Activated CD4-positive, alpha-beta memory T cell treated with anti-CD3 and anti-CD28 coated beads, Interleukin-2, amount 10 ng/mL, durations not matched to agents 7 days and 5 days (primary cell): ENCODE measurements around the gene ABAT. TPM values are rescaled to one million over a fixed set of nuclear protein-coding genes. Genes with fewer than 3 reads are reported as not detected.
"Not testable (repeated sequence)": the region's sequence is repeated elsewhere in the genome, so short reads cannot be mapped to it uniquely, and the experiment has no call there.

Source experiments
- CTCF ChIA-PET: fragments of 350-600 bp; sonication (Branson Sonifier 250); formaldehyde crosslinking; loops from one replicate; lab custom pipeline; 2021; ENCODE audit warnings: antibody characterized with exemption, inconsistent platforms; lab: Charles Lee
- POLR2A ChIA-PET: fragments of 350-600 bp; sonication (Branson Sonifier 250); formaldehyde crosslinking; loops from one replicate; lab custom pipeline; 2021; ENCODE audit warnings: antibody characterized with exemption; lab: Charles Lee
- DNase-seq: peaks from one replicate; pipeline ENCODE4 v3.0.0-alpha.2; 2020
- H3K27ac Mint-ChIP-seq: one replicate; pipeline ENCODE4 v1.8.0; 2021; ENCODE audit warnings: mild to moderate bottlenecking, mixed read lengths
- H3K27me3 Mint-ChIP-seq: one replicate; pipeline ENCODE4 v1.8.0; 2021; ENCODE audit warnings: mixed read lengths
- H3K36me3 Mint-ChIP-seq: one replicate; pipeline ENCODE4 v1.8.0; 2021; ENCODE audit warnings: low read depth, mixed read lengths
- H3K4me1 Mint-ChIP-seq: one replicate; pipeline ENCODE4 v1.8.0; 2021; ENCODE audit warnings: mixed read lengths
- H3K4me3 Mint-ChIP-seq: one replicate; pipeline ENCODE4 v1.8.0; 2021; ENCODE audit warnings: mild to moderate bottlenecking, mixed read lengths
- H3K9me3 Mint-ChIP-seq: one replicate; pipeline ENCODE4 v1.8.0; 2021; ENCODE audit warnings: mixed read lengths
- total RNA-seq, 2 experiments: library from RNA; stranded (reverse); gene quantifications; one replicate each; pipeline ENCODE4 v1.2.3, GENCODE V29; 2021

The ABAT gene
- total RNA-seq, 2 experiments from 2014 or later = 5.5 to 5.9 TPM

- Mint-ChIP-seq H3K27me3 (no peaks in the 10 kb centered on the region), H3K9me3 (no peaks in the 10 kb centered on the region), H3K4me3 (no peak overlapping the region), H3K4me1 (peaks cover 10% of the 10 kb centered on the region), H3K36me3 (peaks cover 3% of the 10 kb centered on the region), H3K27ac (no peak overlapping the region)
- no peak for DNase-seq
- ChIA-PET POLR2A (no interaction called here), CTCF (no interaction called here)
Measured at GRCh38 chr16:8733849-8734540, 59.6 kb downstream of the ABAT start.

GRCh38 chr16:8735574-8735973 lies 61.2 kb downstream of the ABAT start:
- H3K27ac Mint-ChIP-seq = no peak overlapping the region
- DNase-seq = no peak
- H3K36me3 Mint-ChIP-seq = peaks cover 3% of the 10 kb centered on the region
- ChIA-PET POLR2A (no interaction called here), CTCF (no interaction called here)
- no peaks in the 10 kb centered on the region for H3K9me3 Mint-ChIP-seq
- H3K27me3 Mint-ChIP-seq = no peaks in the 10 kb centered on the region
- H3K4me3 Mint-ChIP-seq = no peak overlapping the region
- H3K4me1 Mint-ChIP-seq = peaks cover 1% of the 10 kb centered on the region

GRCh38 chr16:8736123-8736668 lies 61.8 kb downstream of the ABAT start:
- H3K36me3 Mint-ChIP-seq = peaks cover 3% of the 10 kb centered on the region
- no peak for DNase-seq
- ChIA-PET CTCF (no interaction called here), POLR2A (no interaction called here)
- peaks cover under 1% of the 10 kb centered on the region for H3K4me1 Mint-ChIP-seq
- no peak overlapping the region for H3K4me3 Mint-ChIP-seq
- H3K9me3 Mint-ChIP-seq = no peaks in the 10 kb centered on the region
- H3K27ac Mint-ChIP-seq = no peak overlapping the region
- no peaks in the 10 kb centered on the region for H3K27me3 Mint-ChIP-seq

GRCh38 chr16:8739151-8739550 lies 64.7 kb downstream of the ABAT start:
- no peak for DNase-seq
- Mint-ChIP-seq H3K4me3 (no peak overlapping the region), H3K27ac (no peak overlapping the region), H3K27me3 (no peaks in the 10 kb centered on the region), H3K36me3 (peaks cover under 1% of the 10 kb centered on the region), H3K9me3 (no peaks in the 10 kb centered on the region), H3K4me1 (no peaks in the 10 kb centered on the region)
- ChIA-PET CTCF (no interaction called here), POLR2A (no interaction called here)

GRCh38 chr16:8739989-8740704 lies 65.7 kb downstream of the ABAT start:
- ChIA-PET CTCF (no interaction called here), POLR2A (no interaction called here)
- Mint-ChIP-seq H3K4me3 (no peak overlapping the region), H3K27me3 (no peaks in the 10 kb centered on the region), H3K27ac (no peak overlapping the region), H3K36me3 (no peaks in the 10 kb centered on the region), H3K9me3 (no peaks in the 10 kb centered on the region), H3K4me1 (no peaks in the 10 kb centered on the region)
- no peak for DNase-seq

GRCh38 chr16:8740775-8741355 lies 66.4 kb downstream of the ABAT start:
- Mint-ChIP-seq H3K9me3 (no peaks in the 10 kb centered on the region), H3K27ac (no peak overlapping the region), H3K4me1 (no peaks in the 10 kb centered on the region), H3K4me3 (no peak overlapping the region), H3K36me3 (peaks cover 1% of the 10 kb centered on the region), H3K27me3 (no peaks in the 10 kb centered on the region)
- CTCF ChIA-PET = no interaction called here
- POLR2A ChIA-PET = no interaction called here
- DNase-seq = no peak

GRCh38 chr16:8741636-8742035 lies 67.2 kb downstream of the ABAT start:
- peaks cover 3% of the 10 kb centered on the region for H3K36me3 Mint-ChIP-seq
- POLR2A ChIA-PET = no interaction called here
- H3K27me3 Mint-ChIP-seq = no peaks in the 10 kb centered on the region
- no peaks in the 10 kb centered on the region for H3K9me3 Mint-ChIP-seq
- H3K4me3 Mint-ChIP-seq = no peak overlapping the region
- H3K4me1 Mint-ChIP-seq = no peaks in the 10 kb centered on the region
- CTCF ChIA-PET = no interaction called here
- no peak overlapping the region for H3K27ac Mint-ChIP-seq
- DNase-seq = no peak

GRCh38 chr16:8742068-8742467 lies 67.7 kb downstream of the ABAT start:
- no peaks in the 10 kb centered on the region for H3K4me1 Mint-ChIP-seq
- H3K27ac Mint-ChIP-seq = no peak overlapping the region
- no peaks in the 10 kb centered on the region for H3K27me3 Mint-ChIP-seq
- ChIA-PET POLR2A (no interaction called here), CTCF (no interaction called here)
- DNase-seq = no peak
- no peak overlapping the region for H3K4me3 Mint-ChIP-seq
- peaks cover 3% of the 10 kb centered on the region for H3K36me3 Mint-ChIP-seq
- no peaks in the 10 kb centered on the region for H3K9me3 Mint-ChIP-seq

- H3K4me1 Mint-ChIP-seq, H3K9me3 Mint-ChIP-seq, CTCF ChIA-PET, H3K27ac Mint-ChIP-seq, H3K36me3 Mint-ChIP-seq, DNase-seq, H3K27me3 Mint-ChIP-seq, POLR2A ChIA-PET, H3K4me3 Mint-ChIP-seq: not testable (repeated sequence)
Measured at GRCh38 chr16:8748944-8749343, 74.5 kb downstream of the ABAT start.

GRCh38 chr16:8751481-8752311 lies 77.3 kb downstream of the ABAT start:
- H3K4me3 Mint-ChIP-seq = no peak overlapping the region
- no peak overlapping the region for H3K27ac Mint-ChIP-seq
- no peaks in the 10 kb centered on the region for H3K4me1 Mint-ChIP-seq
- POLR2A ChIA-PET = no interaction called here
- CTCF ChIA-PET = interaction anchor here (1.4 kb wide), 1 partner anchor 128 kb away, joined by 3 read pairs; no protein-coding TSS in a partner anchor
- H3K27me3 Mint-ChIP-seq = no peaks in the 10 kb centered on the region
- no peaks in the 10 kb centered on the region for H3K9me3 Mint-ChIP-seq
- DNase-seq = no peak
- no peaks in the 10 kb centered on the region for H3K36me3 Mint-ChIP-seq

GRCh38 chr16:8752706-8753105 lies 78.3 kb downstream of the ABAT start:
- Mint-ChIP-seq H3K27me3 (no peaks in the 10 kb centered on the region), H3K4me1 (no peaks in the 10 kb centered on the region), H3K4me3 (no peak overlapping the region), H3K27ac (no peak overlapping the region), H3K9me3 (no peaks in the 10 kb centered on the region), H3K36me3 (no peaks in the 10 kb centered on the region)
- ChIA-PET CTCF (interaction anchor here (1.4 kb wide), 1 partner anchor 127 kb away, joined by 3 read pairs; no protein-coding TSS in a partner anchor), POLR2A (no interaction called here)
- no peak for DNase-seq

GRCh38 chr16:8753416-8754054 lies 79.1 kb downstream of the ABAT start:
- no peak overlapping the region for H3K4me3 Mint-ChIP-seq
- DNase-seq = no peak
- no peaks in the 10 kb centered on the region for H3K9me3 Mint-ChIP-seq
- H3K27ac Mint-ChIP-seq = no peak overlapping the region
- no peaks in the 10 kb centered on the region for H3K4me1 Mint-ChIP-seq
- CTCF ChIA-PET = interaction anchor here (1.4 kb wide), 1 partner anchor 126 kb away, joined by 3 read pairs; no protein-coding TSS in a partner anchor
- no peaks in the 10 kb centered on the region for H3K36me3 Mint-ChIP-seq
- POLR2A ChIA-PET = no interaction called here
- H3K27me3 Mint-ChIP-seq = no peaks in the 10 kb centered on the region
